Measurements from ENCODE around the gene FGF6. TPM values are rescaled to one million over a fixed set of nuclear protein-coding genes. Genes with fewer than 3 reads are reported as not detected.
A peak's percentile ranks its signal among the peaks of the same experiment; 100 is the strongest.

FGF6 gene, protein sequence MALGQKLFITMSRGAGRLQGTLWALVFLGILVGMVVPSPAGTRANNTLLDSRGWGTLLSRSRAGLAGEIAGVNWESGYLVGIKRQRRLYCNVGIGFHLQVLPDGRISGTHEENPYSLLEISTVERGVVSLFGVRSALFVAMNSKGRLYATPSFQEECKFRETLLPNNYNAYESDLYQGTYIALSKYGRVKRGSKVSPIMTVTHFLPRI
- not detected for polyA plus RNA-seq (2013, experiment 1 of 2)
- not detected for polyA plus RNA-seq (2013, experiment 2 of 2)

DNA sequence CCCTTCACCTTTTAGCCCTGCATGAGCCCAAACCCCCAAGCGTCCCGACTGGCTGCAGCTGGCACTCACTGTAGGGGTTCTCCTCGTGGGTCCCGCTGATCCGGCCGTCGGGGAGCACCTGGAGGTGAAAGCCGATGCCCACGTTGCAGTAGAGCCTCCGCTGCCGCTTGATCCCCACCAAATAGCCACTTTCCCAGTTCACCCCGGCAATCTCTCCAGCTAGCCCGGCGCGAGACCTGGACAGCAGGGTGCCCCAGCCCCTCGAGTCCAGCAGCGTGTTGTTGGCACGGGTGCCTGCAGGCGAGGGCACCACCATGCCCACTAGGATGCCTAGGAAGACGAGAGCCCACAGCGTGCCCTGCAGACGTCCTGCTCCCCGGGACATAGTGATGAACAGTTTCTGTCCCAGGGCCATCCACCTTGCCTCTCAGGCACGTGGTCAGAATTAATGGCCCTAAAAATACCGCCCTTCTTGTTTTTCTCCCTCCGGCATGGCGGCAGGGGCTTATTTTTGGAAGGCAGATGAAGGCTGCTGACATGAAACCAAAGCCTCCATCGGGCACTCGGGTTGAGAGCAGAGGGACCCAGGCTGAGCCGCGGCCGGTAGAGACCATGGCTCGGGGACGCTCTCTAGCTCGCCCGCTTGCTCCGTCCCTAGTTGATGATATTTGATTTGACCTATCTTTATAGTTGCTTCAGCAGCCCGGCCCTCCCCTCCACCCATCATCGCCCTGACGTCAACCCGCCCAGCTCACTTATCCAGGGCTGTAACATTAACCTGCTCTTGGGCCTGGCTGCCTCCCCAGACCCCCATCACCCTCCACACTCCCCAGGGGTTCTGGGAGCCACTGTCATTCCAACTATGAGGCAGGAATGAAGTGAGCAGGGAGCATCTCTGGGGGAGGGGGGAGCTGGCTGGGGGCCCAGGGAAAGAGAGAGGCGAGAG, at the start of gene FGF6:
Gene FGF6 (minus strand): TSS at position 660 of the 946 bp plus-strand sequence. CDS start 245 bp downstream, at position 415.
- Histone ChIP-seq H3K23ac (ENCODE audit: low read length) (no peak within 1 kb of the TSS), H3K79me2 (ENCODE audit: control insufficient read depth, insufficient read depth, low read length) (no peaks in the 10 kb centered on the region), H2AK5ac (ENCODE audit: low read length) (no peak within 1 kb of the TSS), H3K36me3 (ENCODE audit: control insufficient read depth, insufficient read depth, low read length) (no peaks in the 10 kb centered on the region), H3K18ac (ENCODE audit: low read length) (no peak within 1 kb of the TSS), H3K4ac (ENCODE audit: low read depth, low read length) (peak within 1 kb of the TSS; percentile 22), H4K5ac (ENCODE audit: low read length) (no peak within 1 kb of the TSS), H3K79me1 (ENCODE audit: low read length) (no peaks in the 10 kb centered on the region), H3K27me3 (ENCODE audit: insufficient read depth, low read length, poor library complexity) (no peaks in the 10 kb centered on the region), H3K4me1 (ENCODE audit: control insufficient read depth, low read depth, low read length) (peaks cover 22% of the 10 kb centered on the region), H4K8ac (ENCODE audit: low read depth, low read length) (no peak within 1 kb of the TSS), H3K9ac (ENCODE audit: low read length) (no peak within 1 kb of the TSS), H3K56ac (ENCODE audit: low read length) (no peak within 1 kb of the TSS), H2BK5ac (ENCODE audit: low read length) (no peak within 1 kb of the TSS), H3K4me3 (ENCODE audit: low read length) (no peak within 1 kb of the TSS), H3K4me2 (ENCODE audit: low read length) (no peak within 1 kb of the TSS), H3K27ac (ENCODE audit: low read depth, low read length) (no peak within 1 kb of the TSS), H2BK15ac (replicated peaks; ENCODE audit: low read depth) (no peak within 1 kb of the TSS), H2BK120ac (ENCODE audit: low read depth, low read length) (no peak within 1 kb of the TSS)
- DNase-seq: no peak
- no CpG with 5 or more reads among the region's 42 CpGs for WGBS (ENCODE audit: extremely low coverage, insufficient coverage, low lambda C conversion rate)

DNA sequence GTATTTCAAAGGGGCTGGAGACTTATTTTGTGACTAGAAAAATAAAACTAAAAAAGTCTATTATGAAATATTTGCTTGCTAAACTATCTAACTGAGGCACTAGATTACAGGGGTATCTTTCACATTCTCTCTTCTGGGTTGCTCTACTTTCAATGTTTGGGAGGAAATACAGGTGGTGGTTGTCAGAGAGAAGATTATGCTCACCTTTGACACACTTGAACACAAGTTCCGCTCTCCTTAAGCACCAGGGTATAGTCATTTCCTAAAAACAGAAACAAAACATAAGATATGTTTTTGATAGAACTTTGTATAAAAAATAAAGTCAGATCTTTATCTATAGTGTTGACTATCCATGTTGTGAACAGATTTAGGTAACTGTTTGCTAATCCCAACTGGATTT, 45.4 kb upstream of the FGF6 start:
- no peak overlapping the region for H3K4me3 ChIP-seq (ENCODE audit: low read length)
- WGBS (ENCODE audit: extremely low coverage, insufficient coverage, low lambda C conversion rate): no CpG with 5 or more reads among the region's 1 CpG
- no peak overlapping the region for H2BK5ac ChIP-seq (ENCODE audit: low read length)
- H3K27me3 ChIP-seq (ENCODE audit: insufficient read depth, low read length, poor library complexity): no peaks in the 10 kb centered on the region
- H4K8ac ChIP-seq (ENCODE audit: low read depth, low read length): no peak overlapping the region
- H3K36me3 ChIP-seq (ENCODE audit: control insufficient read depth, insufficient read depth, low read length): no peaks in the 10 kb centered on the region
- no peak overlapping the region for H3K27ac ChIP-seq (ENCODE audit: low read depth, low read length)
- H4K5ac ChIP-seq (ENCODE audit: low read length): no peak overlapping the region
- H2BK15ac ChIP-seq (replicated peaks; ENCODE audit: low read depth): no peak overlapping the region
- no peak overlapping the region for H3K4ac ChIP-seq (ENCODE audit: low read depth, low read length)
- DNase-seq: no peak
- H3K18ac ChIP-seq (ENCODE audit: low read length): no peak overlapping the region
- no peaks in the 10 kb centered on the region for H3K79me1 ChIP-seq (ENCODE audit: low read length)
- H3K4me2 ChIP-seq (ENCODE audit: low read length): no peak overlapping the region
- no peak overlapping the region for H2AK5ac ChIP-seq (ENCODE audit: low read length)
- H3K9ac ChIP-seq (ENCODE audit: low read length): no peak overlapping the region
- no peak overlapping the region for H3K23ac ChIP-seq (ENCODE audit: low read length)
- H2BK120ac ChIP-seq (ENCODE audit: low read depth, low read length): no peak overlapping the region
- H3K56ac ChIP-seq (ENCODE audit: low read length): no peak overlapping the region
- no peaks in the 10 kb centered on the region for H3K79me2 ChIP-seq (ENCODE audit: control insufficient read depth, insufficient read depth, low read length)
- H3K4me1 ChIP-seq (ENCODE audit: control insufficient read depth, low read depth, low read length): no peaks in the 10 kb centered on the region

DNA sequence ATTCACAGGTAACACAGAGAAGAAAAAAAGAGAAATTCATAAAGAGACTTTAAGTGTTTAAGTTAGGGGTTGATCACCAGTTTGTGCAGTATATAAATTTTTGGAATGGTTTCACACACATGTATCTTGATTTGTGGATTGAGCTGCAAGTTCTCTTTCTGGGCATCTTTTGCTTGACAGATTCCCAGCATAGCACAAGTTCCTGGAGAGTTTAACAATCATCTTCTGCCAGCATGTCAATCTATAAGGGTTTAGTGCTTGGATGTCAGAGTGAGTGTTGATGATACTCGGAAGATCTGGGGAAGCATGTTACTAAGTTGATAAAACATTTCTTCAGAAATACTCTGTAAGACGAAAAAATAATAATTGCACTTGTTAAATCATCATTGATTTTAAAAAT, 43.9 kb upstream of the FGF6 start:
- 100% methylated on average over 1 of the region's 2 CpGs for WGBS (ENCODE audit: extremely low coverage, insufficient coverage, low lambda C conversion rate)
- Histone ChIP-seq H3K4ac (ENCODE audit: low read depth, low read length) (no peak overlapping the region), H3K18ac (ENCODE audit: low read length) (no peak overlapping the region), H3K9ac (ENCODE audit: low read length) (no peak overlapping the region), H3K23ac (ENCODE audit: low read length) (no peak overlapping the region), H3K4me2 (ENCODE audit: low read length) (no peak overlapping the region), H3K79me1 (ENCODE audit: low read length) (no peaks in the 10 kb centered on the region), H2AK5ac (ENCODE audit: low read length) (no peak overlapping the region), H2BK5ac (ENCODE audit: low read length) (no peak overlapping the region), H2BK120ac (ENCODE audit: low read depth, low read length) (no peak overlapping the region), H4K5ac (ENCODE audit: low read length) (no peak overlapping the region), H3K27ac (ENCODE audit: low read depth, low read length) (no peak overlapping the region), H3K56ac (ENCODE audit: low read length) (no peak overlapping the region), H2BK15ac (replicated peaks; ENCODE audit: low read depth) (no peak overlapping the region), H3K27me3 (ENCODE audit: insufficient read depth, low read length, poor library complexity) (no peaks in the 10 kb centered on the region), H3K4me1 (ENCODE audit: control insufficient read depth, low read depth, low read length) (no peaks in the 10 kb centered on the region), H3K4me3 (ENCODE audit: low read length) (no peak overlapping the region), H4K8ac (ENCODE audit: low read depth, low read length) (no peak overlapping the region), H3K79me2 (ENCODE audit: control insufficient read depth, insufficient read depth, low read length) (no peaks in the 10 kb centered on the region), H3K36me3 (ENCODE audit: control insufficient read depth, insufficient read depth, low read length) (no peaks in the 10 kb centered on the region)
- no peak for DNase-seq

DNA sequence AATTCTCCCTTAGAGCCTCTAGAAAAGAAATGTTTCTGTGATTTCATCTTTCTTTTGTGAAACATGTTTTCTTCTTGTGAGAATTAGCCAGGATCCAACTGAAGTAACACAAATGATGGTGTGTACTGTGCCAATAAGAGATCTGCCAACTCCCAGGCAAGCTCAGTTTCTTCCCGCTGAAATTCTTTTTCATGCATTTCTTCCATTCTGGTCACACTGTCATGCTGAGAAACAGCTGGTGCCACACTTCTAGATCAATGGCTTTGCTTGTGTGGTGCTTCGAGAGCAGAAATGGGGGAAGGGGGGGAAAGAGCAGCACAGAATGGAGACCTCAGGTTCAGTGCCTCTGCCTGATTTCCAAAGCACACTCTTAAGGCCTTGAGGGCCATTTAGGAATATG, 41.4 kb upstream of the FGF6 start:
- peak; percentile 2 for DNase-seq
- no peak overlapping the region for H4K5ac ChIP-seq (ENCODE audit: low read length)
- H2AK5ac ChIP-seq (ENCODE audit: low read length): no peak overlapping the region
- no peak overlapping the region for H3K18ac ChIP-seq (ENCODE audit: low read length)
- H2BK15ac ChIP-seq (replicated peaks; ENCODE audit: low read depth): no peak overlapping the region
- H3K27me3 ChIP-seq (ENCODE audit: insufficient read depth, low read length, poor library complexity): no peaks in the 10 kb centered on the region
- H4K8ac ChIP-seq (ENCODE audit: low read depth, low read length): no peak overlapping the region
- no peak overlapping the region for H3K23ac ChIP-seq (ENCODE audit: low read length)
- H3K79me2 ChIP-seq (ENCODE audit: control insufficient read depth, insufficient read depth, low read length): no peaks in the 10 kb centered on the region
- H3K4me2 ChIP-seq (ENCODE audit: low read length): no peak overlapping the region
- no peak overlapping the region for H3K56ac ChIP-seq (ENCODE audit: low read length)
- no peak overlapping the region for H2BK5ac ChIP-seq (ENCODE audit: low read length)
- H3K27ac ChIP-seq (ENCODE audit: low read depth, low read length): no peak overlapping the region
- no peak overlapping the region for H3K9ac ChIP-seq (ENCODE audit: low read length)
- H3K4ac ChIP-seq (ENCODE audit: low read depth, low read length): no peak overlapping the region
- H3K4me1 ChIP-seq (ENCODE audit: control insufficient read depth, low read depth, low read length): no peaks in the 10 kb centered on the region
- H3K36me3 ChIP-seq (ENCODE audit: control insufficient read depth, insufficient read depth, low read length): no peaks in the 10 kb centered on the region
- WGBS (ENCODE audit: extremely low coverage, insufficient coverage, low lambda C conversion rate): no CpG with 5 or more reads among the region's 2 CpGs
- H3K79me1 ChIP-seq (ENCODE audit: low read length): no peaks in the 10 kb centered on the region
- H3K4me3 ChIP-seq (ENCODE audit: low read length): no peak overlapping the region
- H2BK120ac ChIP-seq (ENCODE audit: low read depth, low read length): no peak overlapping the region

DNA sequence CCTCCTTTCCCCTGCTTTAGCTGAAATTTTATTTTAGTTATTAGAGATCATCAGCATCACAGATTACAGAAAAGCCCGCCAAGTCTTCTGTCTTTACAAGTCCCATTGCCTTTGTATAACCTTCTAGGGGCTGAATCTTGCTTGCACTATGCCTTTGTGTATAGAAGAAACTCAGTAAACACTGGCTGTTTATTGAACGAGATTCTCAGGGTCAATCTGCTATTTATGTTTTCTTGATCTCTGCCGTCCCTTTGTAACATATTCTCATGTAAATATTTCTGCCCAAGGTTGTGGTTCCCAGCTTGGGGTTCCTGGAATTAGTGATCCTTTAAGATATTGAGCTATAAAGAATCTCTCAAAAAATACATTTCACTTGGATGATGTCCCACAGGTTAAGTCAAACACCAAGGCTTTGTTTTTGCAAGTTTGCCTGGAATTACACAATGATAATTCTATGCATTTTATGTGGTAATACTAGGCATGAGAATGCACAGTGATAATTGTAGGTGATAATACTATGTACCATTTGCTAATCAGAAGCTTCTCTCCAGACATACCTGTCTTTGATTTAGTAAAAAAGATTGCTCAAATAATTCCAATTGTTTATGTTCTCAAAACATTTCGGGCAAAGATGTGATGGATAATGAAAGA, 40.6 kb upstream of the FGF6 start:
- no CpG with 5 or more reads among the region's 4 CpGs for WGBS (ENCODE audit: extremely low coverage, insufficient coverage, low lambda C conversion rate)
- Histone ChIP-seq H3K4me3 (ENCODE audit: low read length) (no peak overlapping the region), H3K4ac (ENCODE audit: low read depth, low read length) (no peak overlapping the region), H3K27me3 (ENCODE audit: insufficient read depth, low read length, poor library complexity) (no peaks in the 10 kb centered on the region), H3K27ac (ENCODE audit: low read depth, low read length) (no peak overlapping the region), H3K4me1 (ENCODE audit: control insufficient read depth, low read depth, low read length) (no peaks in the 10 kb centered on the region), H3K23ac (ENCODE audit: low read length) (no peak overlapping the region), H3K79me1 (ENCODE audit: low read length) (no peaks in the 10 kb centered on the region), H3K56ac (ENCODE audit: low read length) (no peak overlapping the region), H3K9ac (ENCODE audit: low read length) (no peak overlapping the region), H2AK5ac (ENCODE audit: low read length) (no peak overlapping the region), H2BK120ac (ENCODE audit: low read depth, low read length) (no peak overlapping the region), H2BK15ac (replicated peaks; ENCODE audit: low read depth) (no peak overlapping the region), H3K79me2 (ENCODE audit: control insufficient read depth, insufficient read depth, low read length) (no peaks in the 10 kb centered on the region), H2BK5ac (ENCODE audit: low read length) (no peak overlapping the region), H4K5ac (ENCODE audit: low read length) (no peak overlapping the region), H3K4me2 (ENCODE audit: low read length) (no peak overlapping the region), H3K36me3 (ENCODE audit: control insufficient read depth, insufficient read depth, low read length) (no peaks in the 10 kb centered on the region), H4K8ac (ENCODE audit: low read depth, low read length) (no peak overlapping the region), H3K18ac (ENCODE audit: low read length) (no peak overlapping the region)
- DNase-seq: no peak
